Thoracic aorta (tissue), 2 donors: ENCODE measurements around the gene PSMA3. TPM values are rescaled to one million over a fixed set of nuclear protein-coding genes. Genes with fewer than 3 reads are reported as not detected.
"Not testable (repeated sequence)": the region's sequence is repeated elsewhere in the genome, so short reads cannot be mapped to it uniquely, and the experiment has no call there.

Experiments used
- ATAC-seq: fragments of 150-250 bp; one replicate; pipeline ENCODE4 v1.8.0; 2017; ENCODE audit warnings: low read depth; ENCODE audit not compliant: insufficient number of reproducible peaks, low FRiP score
- DNase-seq: peaks from one replicate; pipeline ENCODE4 v3.0.0-alpha.2; 2020; ENCODE audit warnings: low spot score
- H3K27ac ChIP-seq, 2 donors: fragments of 200-600 bp; sonication (generic); 1 replicate in 1 of 2; 2 replicates in 1 of 2; pipeline ENCODE4 v1.5.1; 2016; ENCODE audit warnings: mild to moderate bottlenecking in 2 of 2, moderate library complexity in 2 of 2
- H3K27me3 ChIP-seq: fragments of 200-600 bp; sonication (generic); replicated peaks from 2 replicates; pipeline ENCODE4 v1.6.0; 2016; ENCODE audit warnings: mild to moderate bottlenecking; ENCODE audit not compliant: insufficient read depth
- H3K36me3 ChIP-seq: fragments of 200-600 bp; sonication (generic); one replicate; pipeline ENCODE4 v1.5.1; 2016
- H3K4me1 ChIP-seq, 2 donors: fragments of 200-600 bp; sonication (generic); 1 replicate in 1 of 2; 2 replicates in 1 of 2; pipeline versions ENCODE4 v1.5.1 to v1.6.0; 2016; ENCODE audit warnings: low read depth in 2 of 2, mild to moderate bottlenecking in 1 of 2; ENCODE audit not compliant: control insufficient read depth in 1 of 2
- H3K4me3 ChIP-seq: fragments of 200-600 bp; sonication (generic); 2 replicates; pipeline ENCODE4 v1.5.1; 2016; ENCODE audit warnings: mild to moderate bottlenecking
- H3K9me3 ChIP-seq: fragments of 200-600 bp; sonication (generic); 2 replicates; pipeline ENCODE4 v1.5.1; 2016
- total RNA-seq, 2 donors: library from RNA; depleted of rRNA; stranded (reverse); fragments of >200 nt; gene quantifications; one replicate each; pipeline versions ENCODE4 v1.1.0 to v1.2.3, GENCODE V29; 2016
- TF ChIP-seq, protein P1 (sequence below): fragments of 200-600 bp; sonication (generic); IDR thresholded peaks from one replicate; pipeline ENCODE4 v1.5.1; 2019; ENCODE audit warnings: antibody characterized with exemption

Gene PSMA3
- total RNA-seq, 2 donors from 2014 or later = 91.5 to 93.0 TPM

DNA sequence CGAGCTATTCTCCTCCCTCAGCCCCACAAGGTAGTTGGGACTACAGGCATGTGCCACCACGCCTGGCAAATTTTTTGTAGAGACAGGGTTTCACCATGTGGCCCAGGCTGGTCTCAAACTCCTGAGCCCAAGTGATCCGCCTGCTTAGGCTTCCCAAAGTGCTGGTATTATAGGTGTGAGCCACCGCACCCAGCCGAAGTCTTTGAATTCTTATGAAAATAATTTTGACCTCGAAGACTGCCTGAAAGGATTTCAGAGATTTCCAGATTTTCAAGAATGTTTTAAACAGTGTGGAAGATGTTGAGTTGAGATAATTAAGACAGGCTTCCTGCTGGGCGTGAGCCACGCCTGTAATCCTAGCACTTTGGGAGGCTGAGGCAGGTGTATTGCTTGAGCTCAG, 5.0 kb downstream of the PSMA3 start:
- no peak overlapping the region for H3K4me3 ChIP-seq
- peaks cover 13% of the 10 kb centered on the region for H3K36me3 ChIP-seq
- TF ChIP-seq, protein P1, sequence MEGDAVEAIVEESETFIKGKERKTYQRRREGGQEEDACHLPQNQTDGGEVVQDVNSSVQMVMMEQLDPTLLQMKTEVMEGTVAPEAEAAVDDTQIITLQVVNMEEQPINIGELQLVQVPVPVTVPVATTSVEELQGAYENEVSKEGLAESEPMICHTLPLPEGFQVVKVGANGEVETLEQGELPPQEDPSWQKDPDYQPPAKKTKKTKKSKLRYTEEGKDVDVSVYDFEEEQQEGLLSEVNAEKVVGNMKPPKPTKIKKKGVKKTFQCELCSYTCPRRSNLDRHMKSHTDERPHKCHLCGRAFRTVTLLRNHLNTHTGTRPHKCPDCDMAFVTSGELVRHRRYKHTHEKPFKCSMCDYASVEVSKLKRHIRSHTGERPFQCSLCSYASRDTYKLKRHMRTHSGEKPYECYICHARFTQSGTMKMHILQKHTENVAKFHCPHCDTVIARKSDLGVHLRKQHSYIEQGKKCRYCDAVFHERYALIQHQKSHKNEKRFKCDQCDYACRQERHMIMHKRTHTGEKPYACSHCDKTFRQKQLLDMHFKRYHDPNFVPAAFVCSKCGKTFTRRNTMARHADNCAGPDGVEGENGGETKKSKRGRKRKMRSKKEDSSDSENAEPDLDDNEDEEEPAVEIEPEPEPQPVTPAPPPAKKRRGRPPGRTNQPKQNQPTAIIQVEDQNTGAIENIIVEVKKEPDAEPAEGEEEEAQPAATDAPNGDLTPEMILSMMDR = no peak
- H3K9me3 ChIP-seq = no peaks in the 10 kb centered on the region
- H3K4me1 ChIP-seq = peaks cover 17 to 21% of the 10 kb centered on the region in 2 donors
- H3K27ac ChIP-seq = no peak overlapping the region
- ATAC-seq (no peak), DNase-seq (no peak)
- no peaks in the 10 kb centered on the region for H3K27me3 ChIP-seq

DNA sequence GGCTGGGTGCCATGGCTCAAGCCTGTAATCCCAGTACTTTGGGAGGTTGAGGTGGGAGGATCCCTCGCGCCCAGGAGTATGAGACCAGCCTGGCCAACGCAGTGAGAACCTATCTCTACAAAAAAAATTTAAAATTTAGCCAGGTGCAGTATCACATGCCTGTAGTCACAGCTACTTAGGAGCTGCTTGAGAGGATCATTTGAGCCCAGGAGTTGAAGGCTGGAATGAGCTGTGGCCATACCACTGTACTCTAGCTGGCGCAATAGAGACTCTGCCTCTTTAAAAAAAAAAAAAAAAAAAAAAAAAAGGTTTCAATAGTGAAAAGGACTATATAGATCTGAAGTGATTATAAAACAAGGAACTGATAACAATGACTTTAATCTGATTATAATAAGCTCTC, 13.5 kb downstream of the PSMA3 start:
- TF ChIP-seq, protein P1 = no peak
- ATAC-seq (no peak), DNase-seq (no peak)
- H3K4me1 ChIP-seq = no peaks in the 10 kb centered on the region
- H3K27me3 ChIP-seq = no peaks in the 10 kb centered on the region
- peaks cover 51% of the 10 kb centered on the region for H3K36me3 ChIP-seq
- no peak overlapping the region for H3K4me3 ChIP-seq
- no peak overlapping the region for H3K27ac ChIP-seq
- H3K9me3 ChIP-seq = no peaks in the 10 kb centered on the region

DNA sequence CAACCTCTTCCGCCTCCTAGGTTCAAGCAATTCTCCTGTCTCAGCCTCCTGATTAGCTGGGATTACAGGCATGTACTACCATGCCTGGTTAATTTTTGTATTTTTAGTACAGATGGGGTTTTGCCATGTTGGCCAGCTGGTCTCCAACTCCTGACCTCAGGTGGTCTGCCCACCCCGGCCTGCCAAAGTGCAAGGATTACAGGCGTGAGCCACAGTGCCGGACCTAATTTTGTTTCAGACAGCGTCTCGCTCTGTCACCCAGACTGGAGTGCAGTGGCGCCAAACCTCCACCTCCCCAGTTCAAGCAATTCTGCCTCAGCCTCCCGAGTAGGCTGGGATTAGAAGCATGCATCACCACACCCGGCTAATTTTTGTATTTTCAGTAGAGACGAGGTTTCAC, 17.4 kb downstream of the PSMA3 start:
- not testable (repeated sequence) for H3K4me3 ChIP-seq, ATAC-seq, H3K9me3 ChIP-seq, H3K4me1 ChIP-seq, H3K27me3 ChIP-seq, DNase-seq, H3K27ac ChIP-seq
- H3K36me3 ChIP-seq = peaks cover 59% of the 10 kb centered on the region

DNA sequence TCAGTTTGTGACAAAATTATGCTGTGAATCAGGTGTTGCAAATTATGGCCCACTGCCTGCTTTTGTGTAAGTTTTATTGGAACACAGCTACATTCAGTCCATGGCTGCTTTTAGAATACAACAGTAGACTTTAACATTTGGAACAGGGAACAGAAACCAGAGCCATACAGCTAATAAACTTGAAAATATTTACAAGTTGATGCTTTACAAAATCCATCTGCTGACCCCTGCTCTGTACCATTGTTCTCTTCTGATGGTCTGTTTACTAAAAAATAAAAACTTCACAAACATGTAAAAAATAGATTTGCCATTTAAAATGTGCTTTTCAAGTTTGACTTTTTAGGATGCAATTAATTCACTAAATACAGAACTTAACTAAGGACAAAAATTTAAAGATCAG, 20.8 kb downstream of the PSMA3 start:
- no peak for ATAC-seq
- H3K36me3 ChIP-seq = peaks cover 70% of the 10 kb centered on the region

DNA sequence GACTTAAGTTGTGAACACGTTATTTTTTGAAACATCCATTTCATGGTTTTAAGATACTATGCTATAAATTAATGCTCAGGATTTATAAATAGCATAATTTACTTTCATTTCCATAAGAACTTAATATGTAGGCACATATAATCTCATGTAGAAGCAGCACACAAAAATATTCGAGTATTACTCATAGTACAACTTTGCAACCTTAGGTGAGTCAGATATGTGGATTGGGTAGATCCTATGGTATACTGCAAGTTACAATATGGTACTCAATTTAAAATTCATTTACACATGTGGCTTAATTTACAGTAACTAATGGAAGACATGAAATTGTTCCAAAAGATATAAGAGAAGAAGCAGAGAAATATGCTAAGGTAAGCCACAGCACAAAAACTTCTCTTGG, 26.0 kb downstream of the PSMA3 start:
- TF ChIP-seq, protein P1 = no peak
- no peak for DNase-seq
- H3K27ac ChIP-seq = no peak overlapping the region
- H3K27me3 ChIP-seq = no peaks in the 10 kb centered on the region
- H3K4me1 ChIP-seq = peaks cover 26 to 43% of the 10 kb centered on the region in 2 donors
- peaks cover 54% of the 10 kb centered on the region for H3K36me3 ChIP-seq
- H3K9me3 ChIP-seq = no peaks in the 10 kb centered on the region
- H3K4me3 ChIP-seq = no peak overlapping the region
- no peak for ATAC-seq

More for the DNA sequence above, 20.8 kb downstream of the PSMA3 start:
- H3K4me3 ChIP-seq = no peak overlapping the region
- TF ChIP-seq, protein P1 = no peak
- no peaks in the 10 kb centered on the region for H3K9me3 ChIP-seq
- H3K27ac ChIP-seq = no peak overlapping the region
- no peak for DNase-seq
- no peaks in the 10 kb centered on the region for H3K27me3 ChIP-seq
- H3K4me1 ChIP-seq = peaks cover 0 to under 1% of the 10 kb centered on the region in 2 donors

DNA sequence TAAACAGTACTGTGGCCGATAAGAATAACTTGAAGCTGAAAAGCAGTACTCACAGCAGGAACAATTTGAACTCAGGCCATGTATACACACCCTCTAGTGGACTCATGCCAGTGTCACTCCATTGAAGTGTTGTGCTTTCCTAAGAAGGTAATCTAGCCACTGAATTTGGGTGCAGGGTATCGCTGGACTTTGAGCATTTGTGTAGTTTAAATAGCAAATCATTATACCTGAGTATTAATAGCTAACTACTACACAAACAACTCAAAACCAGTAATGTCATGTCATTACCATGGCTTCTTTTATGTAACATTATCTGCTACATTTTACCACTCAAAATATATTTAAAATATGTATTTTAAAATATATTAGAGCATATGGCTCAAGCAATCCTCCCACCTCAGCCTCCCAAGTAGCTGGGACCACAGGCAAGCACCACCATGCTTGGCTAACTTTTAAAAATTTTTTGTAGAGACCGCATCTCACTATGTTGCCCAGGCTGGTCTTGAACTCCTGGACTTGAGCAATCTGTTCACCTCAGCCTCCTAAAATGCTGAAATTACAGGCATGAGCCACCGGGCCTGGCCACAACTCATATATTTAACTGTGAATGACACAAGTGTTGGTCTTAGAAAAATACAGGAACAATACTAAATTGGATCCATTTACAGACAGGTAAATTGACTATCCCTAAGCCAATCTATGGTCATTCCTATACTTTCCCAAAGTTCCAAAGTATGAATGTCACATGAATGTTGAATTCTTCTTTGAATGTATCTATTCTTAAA, 28.1 kb downstream of the PSMA3 start:
- no peaks in the 10 kb centered on the region for H3K27me3 ChIP-seq
- H3K36me3 ChIP-seq = peaks cover 40% of the 10 kb centered on the region
- H3K9me3 ChIP-seq = no peaks in the 10 kb centered on the region
- H3K4me3 ChIP-seq = no peak overlapping the region
- ATAC-seq (no peak), DNase-seq (no peak)
- peaks cover 30 to 48% of the 10 kb centered on the region in 2 donors for H3K4me1 ChIP-seq
- peak overlapping the region; percentile 15 to 60 for H3K27ac ChIP-seq
- TF ChIP-seq, protein P1 = no peak
